Peyer's patch (tissue), 4 donors: ENCODE measurements around the gene SCUBE3. TPM values are rescaled to one million over a fixed set of nuclear protein-coding genes. Genes with fewer than 3 reads are reported as not detected.
A peak's percentile ranks its signal among the peaks of the same experiment; 100 is the strongest.

Experiments
- DNase-seq, 3 donors: peaks; one replicate each; pipeline ENCODE4 v3.0.0-alpha.2; 2017 to 2019
- H3K27ac ChIP-seq, 4 donors: fragments of 200-600 bp; sonication (generic); one replicate each; pipeline ENCODE4 v1.5.1; 2016 to 2019
- H3K27me3 ChIP-seq, 2 donors: fragments of 200-600 bp; sonication (generic); one replicate each; pipeline ENCODE4 v1.5.1; 2019
- H3K36me3 ChIP-seq, 3 donors: fragments of 200-600 bp; sonication (generic); one replicate each; pipeline ENCODE4 v1.5.1; 2016 to 2019
- H3K4me1 ChIP-seq, 4 donors: fragments of 200-600 bp; sonication (generic); one replicate each; pipeline ENCODE4 v1.5.1; 2016 to 2019
- H3K4me3 ChIP-seq, 4 donors: fragments of 200-600 bp; sonication (generic); 1 replicate in 3 of 4; 2 replicates in 1 of 4; pipeline ENCODE4 v1.5.1; 2016 to 2019; ENCODE audit warnings: mild to moderate bottlenecking in 1 of 4
- H3K9me3 ChIP-seq, 4 donors: fragments of 200-600 bp; sonication (generic); one replicate each; pipeline ENCODE4 v1.5.1; 2016 to 2019; ENCODE audit warnings: mild to moderate bottlenecking in 1 of 4
- POLR2A ChIP-seq, 2 donors: fragments of 450-650 bp; IDR thresholded peaks; one replicate each; pipeline ENCODE4 v1.5.1; 2017; ENCODE audit warnings: antibody characterized with exemption in 2 of 2, mild to moderate bottlenecking in 2 of 2, moderate library complexity in 2 of 2
- total RNA-seq, 4 donors: library from RNA; depleted of rRNA; stranded (reverse); fragments of >200 nt; gene quantifications; one replicate each; pipeline ENCODE4 v1.1.0, GENCODE V29; 2016
- TF ChIP-seq, protein P1 (sequence below), 6 experiments: fragments of 450-650 bp in 4 of 6; fragments of 200-600 bp in 2 of 6; sonication (generic) in 1 of 6; IDR thresholded peaks; one replicate each; pipeline ENCODE4 v1.5.1; 2017 to 2019; ENCODE audit warnings: antibody characterized with exemption in 6 of 6, mild to moderate bottlenecking in 3 of 6, moderate library complexity in 1 of 6

The SCUBE3 gene
- total RNA-seq: not detected

DNA sequence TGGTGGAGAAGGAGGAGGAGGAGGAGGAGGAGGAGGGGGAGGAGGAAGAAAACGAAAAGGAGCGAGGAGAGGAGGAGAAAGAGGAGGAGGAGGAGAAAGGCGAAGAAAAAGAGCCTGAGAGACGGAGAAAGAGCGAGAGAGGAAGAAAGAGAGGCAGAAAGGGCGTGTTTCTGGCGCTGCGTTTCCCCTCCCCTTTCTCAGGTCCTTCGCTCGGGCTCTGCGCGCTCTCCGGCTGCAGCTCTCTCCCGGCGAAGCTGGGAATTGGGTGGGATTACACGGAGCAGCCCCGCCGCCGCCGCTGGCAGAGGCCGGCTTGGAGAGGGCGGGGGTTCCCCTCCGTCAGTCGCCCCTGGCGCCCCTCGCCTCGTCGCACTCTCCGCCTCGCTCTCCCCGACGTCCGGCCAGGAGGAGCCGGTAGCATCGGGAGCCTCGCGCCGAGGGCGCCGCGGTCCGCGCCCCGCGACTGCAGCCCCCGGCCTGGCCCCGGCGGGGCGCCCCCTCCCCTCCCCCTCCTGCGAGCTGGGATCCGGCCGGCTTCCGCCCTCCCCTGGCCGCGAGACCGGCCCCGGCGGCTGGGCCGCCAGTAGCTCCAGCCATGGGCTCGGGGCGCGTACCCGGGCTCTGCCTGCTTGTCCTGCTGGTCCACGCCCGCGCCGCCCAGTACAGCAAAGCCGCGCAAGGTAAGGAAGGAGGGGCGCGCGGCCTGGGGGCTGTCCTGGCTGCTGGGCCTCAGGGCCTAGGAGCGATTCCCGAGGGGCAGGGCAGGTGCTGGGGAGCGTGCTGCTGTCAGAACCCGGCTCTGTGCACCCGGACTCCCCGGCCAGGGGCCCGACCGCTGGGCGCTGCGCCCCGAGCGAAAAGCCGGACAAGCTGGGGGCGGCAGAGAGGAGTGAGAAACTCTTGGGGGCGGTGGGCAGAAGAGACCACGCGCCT is at the start of gene SCUBE3:
TSS of gene SCUBE3 (plus strand) at position 133 of the 933 bp plus-strand sequence. CDS start at position 596, 463 bp downstream.
- Histone ChIP-seq H3K27ac (no peak within 1 kb of the TSS), H3K4me1 (peaks cover 0 to 18% (median 4%) of the 10 kb centered on the region in 4 donors), H3K27me3 (peaks cover 0 to 9% of the 10 kb centered on the region in 2 donors), H3K36me3 (no peaks in the 10 kb centered on the region), H3K4me3 (peak within 1 kb of the TSS; percentile 20 to 65 (median 52)), H3K9me3 (no peaks in the 10 kb centered on the region)
- DNase-seq: peak in 1 of 3 donors; percentile 56
- TF ChIP-seq POLR2A (IDR thresholded peaks at IDR 0.05): no peak
- TF ChIP-seq, protein P1, sequence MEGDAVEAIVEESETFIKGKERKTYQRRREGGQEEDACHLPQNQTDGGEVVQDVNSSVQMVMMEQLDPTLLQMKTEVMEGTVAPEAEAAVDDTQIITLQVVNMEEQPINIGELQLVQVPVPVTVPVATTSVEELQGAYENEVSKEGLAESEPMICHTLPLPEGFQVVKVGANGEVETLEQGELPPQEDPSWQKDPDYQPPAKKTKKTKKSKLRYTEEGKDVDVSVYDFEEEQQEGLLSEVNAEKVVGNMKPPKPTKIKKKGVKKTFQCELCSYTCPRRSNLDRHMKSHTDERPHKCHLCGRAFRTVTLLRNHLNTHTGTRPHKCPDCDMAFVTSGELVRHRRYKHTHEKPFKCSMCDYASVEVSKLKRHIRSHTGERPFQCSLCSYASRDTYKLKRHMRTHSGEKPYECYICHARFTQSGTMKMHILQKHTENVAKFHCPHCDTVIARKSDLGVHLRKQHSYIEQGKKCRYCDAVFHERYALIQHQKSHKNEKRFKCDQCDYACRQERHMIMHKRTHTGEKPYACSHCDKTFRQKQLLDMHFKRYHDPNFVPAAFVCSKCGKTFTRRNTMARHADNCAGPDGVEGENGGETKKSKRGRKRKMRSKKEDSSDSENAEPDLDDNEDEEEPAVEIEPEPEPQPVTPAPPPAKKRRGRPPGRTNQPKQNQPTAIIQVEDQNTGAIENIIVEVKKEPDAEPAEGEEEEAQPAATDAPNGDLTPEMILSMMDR (IDR thresholded peaks at IDR 0.05): no peak

DNA sequence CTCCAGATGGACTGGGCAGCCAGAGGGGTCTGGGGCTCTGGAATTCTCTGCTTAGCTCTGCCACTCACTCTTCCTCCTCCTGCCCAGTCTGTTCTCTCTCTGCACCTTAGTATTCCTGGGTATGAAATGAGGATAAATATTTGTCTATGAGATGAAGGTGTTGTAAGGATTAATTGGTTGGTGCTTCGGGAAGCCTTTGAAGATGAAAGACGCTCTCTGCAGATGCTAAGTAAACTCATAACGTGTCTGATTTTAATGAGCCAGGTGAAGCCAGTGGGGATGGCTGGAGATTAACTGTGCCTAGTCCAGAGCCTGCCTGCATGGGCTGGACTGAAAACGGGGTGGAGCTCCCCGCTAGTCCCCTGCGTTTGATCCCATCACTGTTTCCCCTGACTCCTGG is 49.5 kb upstream of the SCUBE3 start:
- Histone ChIP-seq H3K27me3 (no peaks in the 10 kb centered on the region), H3K4me1 (peaks cover 0 to 4% (median 0%) of the 10 kb centered on the region in 4 donors), H3K36me3 (no peaks in the 10 kb centered on the region), H3K4me3 (no peak overlapping the region), H3K9me3 (no peaks in the 10 kb centered on the region), H3K27ac (no peak overlapping the region)
- TF ChIP-seq, protein P1 (IDR thresholded peaks at IDR 0.05): no peak
- TF ChIP-seq POLR2A (IDR thresholded peaks at IDR 0.05): no peak
- DNase-seq: no peak

DNA sequence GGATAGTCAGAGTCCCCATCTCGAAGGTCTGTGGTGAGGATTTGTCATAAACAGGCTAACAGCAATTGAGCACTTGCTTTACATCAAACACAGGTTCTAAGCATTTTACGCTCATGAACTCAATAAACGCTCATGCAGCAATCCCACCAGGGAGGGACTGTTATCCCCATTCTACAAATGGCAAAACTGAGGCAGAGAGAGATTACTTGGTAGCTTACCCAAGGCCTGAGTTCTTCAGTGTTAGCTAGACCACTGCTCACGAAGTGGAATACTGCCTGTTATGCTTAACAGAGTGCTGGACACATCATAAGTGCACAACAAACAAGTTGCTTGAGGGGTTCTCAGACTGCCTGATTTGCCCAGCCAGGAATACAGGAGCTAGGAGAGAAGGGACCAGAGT is 48.9 kb upstream of the SCUBE3 start:
- H3K27ac ChIP-seq: no peak overlapping the region

DNA sequence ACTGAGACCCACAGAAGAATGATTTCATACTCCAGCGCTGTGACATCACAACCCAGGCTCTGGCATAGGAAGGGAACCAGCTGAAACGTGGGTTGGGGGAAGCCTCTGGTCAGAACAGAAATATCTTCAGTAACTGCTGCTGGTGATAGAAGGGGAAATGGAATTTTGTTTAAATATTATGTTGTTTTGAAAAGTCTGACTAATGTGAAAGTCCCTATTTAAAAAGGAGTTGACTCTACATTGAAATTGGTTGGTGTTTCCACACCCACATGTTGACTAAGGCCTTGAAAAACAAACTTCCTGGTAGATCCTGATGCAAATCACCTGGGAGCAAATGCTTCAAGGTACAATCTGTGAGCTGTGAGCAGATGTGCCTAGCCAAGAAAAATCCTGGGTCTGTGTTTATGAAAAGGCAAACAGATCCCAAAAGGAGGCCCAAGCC is 48.1 kb upstream of the SCUBE3 start:
- Histone ChIP-seq H3K4me1 (peaks cover 0 to 4% (median 0%) of the 10 kb centered on the region in 4 donors), H3K27me3 (no peaks in the 10 kb centered on the region), H3K9me3 (no peaks in the 10 kb centered on the region), H3K27ac (peak overlapping the region in 1 of 4 donors; percentile 50), H3K4me3 (no peak overlapping the region), H3K36me3 (no peaks in the 10 kb centered on the region)
- DNase-seq: no peak
- no peak for TF ChIP-seq POLR2A (IDR thresholded peaks at IDR 0.05)
- TF ChIP-seq, protein P1 (IDR thresholded peaks at IDR 0.05): no peak

More for the DNA sequence above, 48.9 kb upstream of the SCUBE3 start:
- Histone ChIP-seq H3K27me3 (no peaks in the 10 kb centered on the region), H3K9me3 (no peaks in the 10 kb centered on the region), H3K4me1 (peaks cover 0 to 4% (median 0%) of the 10 kb centered on the region in 4 donors), H3K4me3 (no peak overlapping the region), H3K36me3 (no peaks in the 10 kb centered on the region)
- no peak for DNase-seq
- TF ChIP-seq, protein P1 (IDR thresholded peaks at IDR 0.05): no peak
- TF ChIP-seq POLR2A (IDR thresholded peaks at IDR 0.05): no peak

DNA sequence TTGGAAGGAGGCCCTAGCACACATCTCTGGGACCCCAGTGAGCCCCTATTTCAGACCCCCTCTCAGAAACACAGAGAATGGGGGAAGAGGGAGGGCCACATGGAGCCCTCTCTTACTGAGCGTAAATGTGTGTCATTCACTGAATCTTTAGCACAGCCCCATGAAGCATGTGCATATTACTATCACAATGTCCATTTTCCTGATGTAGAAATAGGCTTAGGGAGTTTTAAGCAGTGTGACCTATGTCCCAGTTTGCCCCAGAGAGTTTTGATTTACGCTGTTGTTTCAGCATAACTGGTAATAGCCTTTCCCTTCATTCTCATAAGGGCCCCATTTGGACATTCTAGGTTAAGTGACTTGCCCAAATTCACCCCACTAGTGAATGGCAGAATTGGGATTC is 47.6 kb upstream of the SCUBE3 start:
- Histone ChIP-seq H3K9me3 (no peaks in the 10 kb centered on the region), H3K36me3 (no peaks in the 10 kb centered on the region), H3K4me3 (no peak overlapping the region), H3K27me3 (no peaks in the 10 kb centered on the region), H3K27ac (peak overlapping the region in 1 of 4 donors; percentile 50), H3K4me1 (peaks cover 0 to 4% (median 0%) of the 10 kb centered on the region in 4 donors)
- TF ChIP-seq, protein P1 (IDR thresholded peaks at IDR 0.05): no peak
- TF ChIP-seq POLR2A (IDR thresholded peaks at IDR 0.05): no peak
- DNase-seq: no peak
